Calu3 (cell line): ENCODE measurements around the gene EFR3B. TPM values are rescaled to one million over a fixed set of nuclear protein-coding genes. Genes with fewer than 3 reads are reported as not detected.

Experiments
- BruUV-seq: library from RNA; stranded (reverse); fragments of 400-500 nt; replicated peaks from 2 replicates; lab custom pipeline; 2021; lab: Mats Ljungman, UMichigan
- CTCF ChIA-PET: fragments of 300-600 bp; sonication (Branson Sonifier 250); formaldehyde crosslinking; loops from one replicate; lab custom pipeline; 2022; ENCODE audit warnings: antibody characterized with exemption; lab: Charles Lee
- DNase-seq: peaks from one replicate; pipeline ENCODE4 v3.0.0; 2022
- H3K27ac Mint-ChIP-seq: one replicate; pipeline ENCODE4 v1.8.0; 2022; ENCODE audit warnings: mixed read lengths; ENCODE audit not compliant: unreplicated experiment
- H3K27me3 Mint-ChIP-seq: one replicate; pipeline ENCODE4 v1.8.0; 2022; ENCODE audit warnings: mixed read lengths; ENCODE audit not compliant: unreplicated experiment
- H3K36me3 Mint-ChIP-seq: one replicate; pipeline ENCODE4 v1.8.0; 2022; ENCODE audit warnings: mild to moderate bottlenecking, moderate library complexity, mixed read lengths; ENCODE audit not compliant: insufficient read depth, unreplicated experiment
- H3K4me1 Mint-ChIP-seq: one replicate; pipeline ENCODE4 v1.8.0; 2022; ENCODE audit warnings: mild to moderate bottlenecking, low read depth, mixed read lengths; ENCODE audit not compliant: unreplicated experiment
- H3K4me3 Mint-ChIP-seq: one replicate; pipeline ENCODE4 v1.8.0; 2022; ENCODE audit warnings: mild to moderate bottlenecking, low read depth, moderate library complexity, mixed read lengths; ENCODE audit not compliant: unreplicated experiment
- H3K9me3 Mint-ChIP-seq: one replicate; pipeline ENCODE4 v1.8.0; 2022; ENCODE audit warnings: low read depth, mixed read lengths; ENCODE audit not compliant: unreplicated experiment
- intact Hi-C: fragments of 100-400 bp; cut with micrococcal nuclease; formaldehyde crosslinking; loops from one replicate; pipeline ENCODE4 v1.10.0; 2022; ENCODE audit not compliant: unreplicated experiment
- total RNA-seq: library from RNA; stranded (reverse); gene quantifications from 2 replicates; pipeline ENCODE4 v1.2.3, GENCODE V29; 2022
- TF ChIP-seq, protein P1 (sequence below): fragments of 200-600 bp; IDR thresholded peaks from one replicate; pipeline ENCODE4 v1.8.0; 2022; ENCODE audit warnings: antibody characterized with exemption; ENCODE audit not compliant: unreplicated experiment

Gene EFR3B
- total RNA-seq, 1 experiment from 2014 or later: 0.17 TPM

DNA sequence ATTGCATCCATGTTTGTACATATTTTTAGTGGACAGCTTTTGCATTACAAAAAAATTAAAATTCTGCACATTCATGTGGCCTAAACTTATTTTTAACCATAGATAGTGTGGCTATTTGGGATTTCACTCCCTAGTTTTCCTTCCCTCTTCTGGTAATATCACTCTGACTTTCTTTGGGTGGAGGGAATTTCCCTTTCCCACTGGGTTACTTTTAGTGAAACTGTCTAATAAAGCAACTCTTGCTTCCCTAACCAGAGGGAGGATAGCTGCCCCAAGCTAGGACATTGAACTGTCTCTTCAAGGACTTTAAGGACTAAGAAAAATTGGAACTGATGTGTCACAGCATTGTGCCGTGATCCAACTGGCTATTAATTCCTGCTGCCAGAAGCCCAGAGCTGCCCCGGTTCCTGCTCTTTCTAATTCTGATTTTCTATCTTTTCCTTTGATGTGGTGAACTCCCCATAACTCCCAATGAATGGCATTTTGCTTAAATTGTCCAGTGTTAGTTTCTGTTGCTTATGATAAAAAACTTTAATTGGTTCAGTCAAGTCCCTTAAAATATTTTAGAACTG, 20.0 kb upstream of the EFR3B start:
- CTCF ChIA-PET: no interaction called here

DNA sequence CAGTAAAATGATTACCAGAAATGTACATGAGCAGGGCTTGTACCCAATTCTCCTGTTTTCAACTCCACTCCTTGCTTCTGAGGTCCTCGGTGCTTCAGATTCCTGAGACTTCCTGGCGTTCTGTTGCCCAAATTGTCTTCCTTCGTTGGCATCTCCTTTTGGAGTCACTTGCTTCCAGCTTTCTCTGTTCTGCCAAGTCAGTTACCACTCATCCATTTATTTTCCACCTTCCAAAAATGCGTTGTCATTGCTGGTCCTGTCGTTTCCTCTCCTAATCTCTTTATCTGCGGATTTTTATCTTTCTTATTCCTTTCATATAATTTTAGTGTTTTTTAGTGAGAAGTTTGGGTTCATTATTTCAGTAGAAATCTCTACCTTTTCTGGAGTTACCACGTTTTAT, 18.5 kb upstream of the EFR3B start:
- CTCF ChIA-PET: interaction anchor here (0.6 kb wide), 1 partner anchor 245 kb away, joined by 3 read pairs; no protein-coding TSS in a partner anchor
- TF ChIP-seq, protein P1, sequence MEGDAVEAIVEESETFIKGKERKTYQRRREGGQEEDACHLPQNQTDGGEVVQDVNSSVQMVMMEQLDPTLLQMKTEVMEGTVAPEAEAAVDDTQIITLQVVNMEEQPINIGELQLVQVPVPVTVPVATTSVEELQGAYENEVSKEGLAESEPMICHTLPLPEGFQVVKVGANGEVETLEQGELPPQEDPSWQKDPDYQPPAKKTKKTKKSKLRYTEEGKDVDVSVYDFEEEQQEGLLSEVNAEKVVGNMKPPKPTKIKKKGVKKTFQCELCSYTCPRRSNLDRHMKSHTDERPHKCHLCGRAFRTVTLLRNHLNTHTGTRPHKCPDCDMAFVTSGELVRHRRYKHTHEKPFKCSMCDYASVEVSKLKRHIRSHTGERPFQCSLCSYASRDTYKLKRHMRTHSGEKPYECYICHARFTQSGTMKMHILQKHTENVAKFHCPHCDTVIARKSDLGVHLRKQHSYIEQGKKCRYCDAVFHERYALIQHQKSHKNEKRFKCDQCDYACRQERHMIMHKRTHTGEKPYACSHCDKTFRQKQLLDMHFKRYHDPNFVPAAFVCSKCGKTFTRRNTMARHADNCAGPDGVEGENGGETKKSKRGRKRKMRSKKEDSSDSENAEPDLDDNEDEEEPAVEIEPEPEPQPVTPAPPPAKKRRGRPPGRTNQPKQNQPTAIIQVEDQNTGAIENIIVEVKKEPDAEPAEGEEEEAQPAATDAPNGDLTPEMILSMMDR: no peak
- Mint-ChIP-seq H3K27me3 (peaks cover 48% of the 10 kb centered on the region), H3K4me1 (no peaks in the 10 kb centered on the region), H3K27ac (no peak overlapping the region), H3K36me3 (no peaks in the 10 kb centered on the region), H3K9me3 (no peaks in the 10 kb centered on the region), H3K4me3 (no peak overlapping the region)
- no TSS peak for BruUV-seq
- intact Hi-C loops: no loop called here
- DNase-seq: no peak

More for the DNA sequence above, 20.0 kb upstream of the EFR3B start:
- Mint-ChIP-seq H3K36me3 (no peaks in the 10 kb centered on the region), H3K9me3 (no peaks in the 10 kb centered on the region), H3K27ac (no peak overlapping the region), H3K4me1 (no peaks in the 10 kb centered on the region), H3K4me3 (no peak overlapping the region), H3K27me3 (peaks cover 60% of the 10 kb centered on the region)
- BruUV-seq: no TSS peak
- no peak for DNase-seq
- TF ChIP-seq, protein P1: no peak
- intact Hi-C loops: no loop called here

DNA sequence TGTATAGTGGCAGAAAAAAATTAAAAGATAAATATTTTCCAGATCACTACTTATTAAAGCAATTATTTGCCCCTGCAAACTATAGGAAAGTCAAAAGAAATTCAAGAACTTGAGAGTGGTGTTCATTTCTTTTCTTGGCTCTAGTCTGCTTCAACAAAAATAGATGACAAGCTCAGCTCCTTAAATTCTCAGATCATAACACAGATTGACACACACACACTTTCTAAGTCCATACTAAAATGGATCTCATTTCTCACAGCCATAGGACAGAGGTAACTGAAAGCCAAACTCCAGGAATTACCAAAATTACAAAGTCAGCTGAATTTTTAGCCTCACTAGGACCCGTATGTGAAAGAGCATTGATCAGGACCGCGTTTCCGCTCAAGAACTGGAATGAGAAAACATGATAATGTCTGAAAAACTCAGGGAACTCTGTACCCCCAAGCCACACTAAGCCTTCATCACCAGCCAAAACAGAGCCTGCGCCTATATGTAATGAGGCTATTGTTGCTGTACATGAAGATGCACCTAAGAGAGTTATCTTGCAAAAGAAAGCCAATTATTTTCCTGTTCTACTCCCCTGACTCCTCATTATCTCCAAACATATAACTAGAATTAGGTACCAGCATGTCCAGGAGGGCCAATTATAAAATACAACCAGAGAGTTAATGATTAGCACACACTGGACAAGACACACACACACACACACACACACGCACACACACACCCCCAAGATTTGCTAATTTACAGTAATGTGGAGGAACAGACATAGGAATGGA, 16.5 kb upstream of the EFR3B start:
- DNase-seq: no peak
- CTCF ChIA-PET: interaction anchor here (0.5 to 0.7 kb wide), 2 partner anchors 23 to 84 kb away, joined by 3 to 5 read pairs; no protein-coding TSS in a partner anchor
- Mint-ChIP-seq H3K4me1 (no peaks in the 10 kb centered on the region), H3K4me3 (no peak overlapping the region), H3K36me3 (no peaks in the 10 kb centered on the region), H3K27ac (no peak overlapping the region), H3K9me3 (no peaks in the 10 kb centered on the region), H3K27me3 (peaks cover 61% of the 10 kb centered on the region)
- intact Hi-C loops: no loop called here
- TF ChIP-seq, protein P1: no peak
- BruUV-seq: no TSS peak

DNA sequence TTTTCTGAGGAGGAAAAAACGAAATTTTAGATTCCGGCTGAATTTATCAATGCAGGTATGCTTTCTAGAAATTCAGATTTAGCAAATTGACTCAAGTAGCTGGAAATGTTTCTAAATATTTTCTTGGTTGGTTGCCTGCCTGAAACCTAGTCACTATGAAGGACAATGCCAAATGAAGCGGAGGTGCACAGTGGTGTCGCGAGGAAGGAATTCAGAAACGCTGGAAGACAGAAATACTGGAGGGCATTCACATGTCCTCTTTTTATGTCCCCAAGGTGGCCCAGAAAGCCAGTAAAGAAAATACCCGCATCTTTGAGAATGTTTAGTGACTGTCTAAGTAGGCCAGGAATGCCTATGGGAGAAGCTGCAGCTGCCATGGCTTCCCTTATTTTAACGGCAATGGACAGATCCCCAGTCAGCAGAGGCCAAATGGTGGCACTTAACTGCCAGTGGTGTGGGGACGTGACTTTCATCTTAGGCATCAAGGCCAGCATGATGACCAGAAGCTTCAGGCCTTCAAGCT, 15.8 kb upstream of the EFR3B start:
- BruUV-seq: no TSS peak
- no peak overlapping the region for H3K27ac Mint-ChIP-seq
- H3K4me1 Mint-ChIP-seq: no peaks in the 10 kb centered on the region
- no peak overlapping the region for H3K4me3 Mint-ChIP-seq
- intact Hi-C loops: no loop called here
- DNase-seq: no peak
- H3K36me3 Mint-ChIP-seq: no peaks in the 10 kb centered on the region
- CTCF ChIA-PET: interaction anchor here (0.7 kb wide), 1 partner anchor 85 kb away, joined by 3 read pairs; no protein-coding TSS in a partner anchor
- H3K27me3 Mint-ChIP-seq: peaks cover 61% of the 10 kb centered on the region
- no peaks in the 10 kb centered on the region for H3K9me3 Mint-ChIP-seq
- TF ChIP-seq, protein P1: no peak
